ENCODE measurements around the gene LRRC37A3.
"Not testable (repeated sequence)": the region's sequence is repeated elsewhere in the genome, so short reads cannot be mapped to it uniquely, and the experiment has no call there.

The LRRC37A3 gene

DNA sequence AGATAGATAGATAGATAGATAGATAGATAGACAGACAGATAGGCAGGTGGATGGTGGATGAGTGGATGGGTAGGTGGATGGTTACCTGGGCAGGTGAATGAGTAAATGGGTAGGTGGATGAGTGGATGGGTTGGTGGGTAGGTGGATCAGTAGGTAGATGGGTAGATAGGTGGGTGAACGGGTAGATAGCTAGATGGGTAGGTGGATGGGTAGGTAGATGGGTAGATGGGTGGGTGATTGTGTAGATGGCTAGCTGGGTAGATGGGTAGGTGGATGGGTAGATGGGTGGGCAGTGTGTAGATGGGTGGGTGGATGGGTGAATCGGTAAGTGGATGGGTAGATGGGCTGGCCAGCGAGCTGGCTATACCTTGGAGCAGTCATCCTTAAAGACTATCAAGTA, 21.8 kb upstream of the LRRC37A3 start:
- Histone ChIP-seq H3K27me3 (replicated peaks; ENCODE audit: control insufficient read depth, insufficient read depth, low read length, poor library complexity, severe bottlenecking) (no peaks in the 10 kb centered on the region), H3K9me3 (ENCODE audit: control insufficient read depth, low read length) (no peaks in the 10 kb centered on the region), H3K27ac (ENCODE audit: insufficient read depth, low read length, poor library complexity, severe bottlenecking) (no peak overlapping the region), H3K4me1 (ENCODE audit: control insufficient read depth, insufficient read depth, low read length, poor library complexity, severe bottlenecking) (peaks cover 3% of the 10 kb centered on the region), H3K4me3 (ENCODE audit: insufficient read depth, low read depth, low read length, poor library complexity, severe bottlenecking) (no peak overlapping the region), H3K36me3 (ENCODE audit: control insufficient read depth, insufficient read depth, low read length) (no peaks in the 10 kb centered on the region)
- DNase-seq = no peak

DNA sequence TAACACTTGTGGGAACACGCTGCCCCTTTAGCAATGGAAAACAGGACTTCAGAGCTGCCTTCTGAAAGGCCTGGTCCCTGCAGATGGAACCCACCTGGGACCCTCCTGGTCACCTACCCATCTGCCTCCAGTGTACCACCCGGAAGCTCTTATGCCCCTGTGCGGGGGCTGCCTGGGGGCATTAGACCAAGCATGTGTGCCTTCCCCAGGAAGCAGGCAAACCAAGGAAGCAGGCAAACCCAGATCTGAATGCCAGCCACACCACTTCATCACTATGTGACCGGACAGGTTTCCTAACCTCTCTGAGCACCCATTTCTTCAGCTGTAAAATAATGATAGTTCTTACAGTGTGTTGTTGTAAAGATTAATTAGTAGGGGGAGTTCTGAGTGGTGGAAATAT, 20.8 kb upstream of the LRRC37A3 start:
- no peaks in the 10 kb centered on the region for H3K9me3 ChIP-seq (ENCODE audit: control insufficient read depth, low read length)
- no peaks in the 10 kb centered on the region for H3K27me3 ChIP-seq (replicated peaks; ENCODE audit: control insufficient read depth, insufficient read depth, low read length, poor library complexity, severe bottlenecking)
- H3K4me1 ChIP-seq (ENCODE audit: control insufficient read depth, insufficient read depth, low read length, poor library complexity, severe bottlenecking) = peaks cover 3% of the 10 kb centered on the region
- DNase-seq = no peak
- no peak overlapping the region for H3K27ac ChIP-seq (ENCODE audit: insufficient read depth, low read length, poor library complexity, severe bottlenecking)
- no peak overlapping the region for H3K4me3 ChIP-seq (ENCODE audit: insufficient read depth, low read depth, low read length, poor library complexity, severe bottlenecking)
- no peaks in the 10 kb centered on the region for H3K36me3 ChIP-seq (ENCODE audit: control insufficient read depth, insufficient read depth, low read length)

DNA sequence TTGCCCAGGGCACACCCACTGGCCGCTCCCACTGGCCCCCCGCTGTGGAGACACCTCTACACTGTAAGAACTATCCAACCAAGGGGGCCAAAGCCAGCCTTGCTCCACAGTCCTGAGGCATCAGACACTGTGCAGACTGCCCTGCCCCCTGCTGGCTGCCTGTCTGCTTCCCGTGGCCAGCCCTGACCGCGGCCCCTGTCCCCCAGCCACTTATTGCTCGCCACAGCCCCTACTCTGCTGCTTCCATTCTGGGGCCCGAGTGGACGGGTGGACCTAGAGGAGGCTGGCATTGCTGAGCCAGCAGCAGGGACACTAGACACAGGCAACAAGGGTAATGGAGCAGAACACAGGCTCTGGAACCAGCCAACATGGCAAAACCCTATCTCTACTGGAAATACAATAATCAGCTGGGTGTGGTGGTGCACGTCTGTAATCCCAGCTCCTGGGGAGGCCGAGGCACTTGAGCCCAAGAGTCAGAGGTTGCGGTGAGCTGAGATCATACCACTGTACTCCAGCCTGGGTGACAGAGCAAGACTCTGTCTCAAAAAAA, 19.7 kb upstream of the LRRC37A3 start:
- Histone ChIP-seq H3K27me3 (replicated peaks; ENCODE audit: control insufficient read depth, insufficient read depth, low read length, poor library complexity, severe bottlenecking) (no peaks in the 10 kb centered on the region), H3K9me3 (ENCODE audit: control insufficient read depth, low read length) (no peaks in the 10 kb centered on the region), H3K4me3 (ENCODE audit: insufficient read depth, low read depth, low read length, poor library complexity, severe bottlenecking) (no peak overlapping the region), H3K36me3 (ENCODE audit: control insufficient read depth, insufficient read depth, low read length) (no peaks in the 10 kb centered on the region), H3K27ac (ENCODE audit: insufficient read depth, low read length, poor library complexity, severe bottlenecking) (no peak overlapping the region), H3K4me1 (ENCODE audit: control insufficient read depth, insufficient read depth, low read length, poor library complexity, severe bottlenecking) (peaks cover 3% of the 10 kb centered on the region)
- DNase-seq = peak in 1 of 3 donors; percentile 22

DNA sequence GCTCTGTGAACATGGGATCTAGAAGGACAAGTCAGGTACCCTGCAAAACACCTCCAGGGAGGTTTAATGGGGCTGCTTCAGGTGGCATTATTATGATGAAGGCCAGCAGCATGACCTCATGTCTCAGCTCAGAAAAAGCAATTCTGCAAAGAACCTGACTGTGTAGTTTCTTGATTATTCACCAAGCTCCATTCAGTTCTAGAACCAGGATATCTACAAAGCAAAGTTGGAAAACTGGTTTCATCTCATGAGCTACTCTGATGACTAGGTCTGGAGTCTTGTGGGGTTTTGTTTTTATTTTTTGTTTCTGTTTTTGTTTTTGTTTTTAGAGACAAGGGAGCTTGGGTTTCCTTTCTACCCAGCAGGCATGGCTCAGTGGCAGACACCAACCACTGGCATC, 19.0 kb upstream of the LRRC37A3 start:
- H3K27me3 ChIP-seq (replicated peaks; ENCODE audit: control insufficient read depth, insufficient read depth, low read length, poor library complexity, severe bottlenecking) = no peaks in the 10 kb centered on the region
- no peaks in the 10 kb centered on the region for H3K9me3 ChIP-seq (ENCODE audit: control insufficient read depth, low read length)
- H3K4me1 ChIP-seq (ENCODE audit: control insufficient read depth, insufficient read depth, low read length, poor library complexity, severe bottlenecking) = peaks cover 3% of the 10 kb centered on the region
- no peaks in the 10 kb centered on the region for H3K36me3 ChIP-seq (ENCODE audit: control insufficient read depth, insufficient read depth, low read length)
- H3K4me3 ChIP-seq (ENCODE audit: insufficient read depth, low read depth, low read length, poor library complexity, severe bottlenecking) = no peak overlapping the region
- H3K27ac ChIP-seq (ENCODE audit: insufficient read depth, low read length, poor library complexity, severe bottlenecking) = no peak overlapping the region
- DNase-seq = no peak

DNA sequence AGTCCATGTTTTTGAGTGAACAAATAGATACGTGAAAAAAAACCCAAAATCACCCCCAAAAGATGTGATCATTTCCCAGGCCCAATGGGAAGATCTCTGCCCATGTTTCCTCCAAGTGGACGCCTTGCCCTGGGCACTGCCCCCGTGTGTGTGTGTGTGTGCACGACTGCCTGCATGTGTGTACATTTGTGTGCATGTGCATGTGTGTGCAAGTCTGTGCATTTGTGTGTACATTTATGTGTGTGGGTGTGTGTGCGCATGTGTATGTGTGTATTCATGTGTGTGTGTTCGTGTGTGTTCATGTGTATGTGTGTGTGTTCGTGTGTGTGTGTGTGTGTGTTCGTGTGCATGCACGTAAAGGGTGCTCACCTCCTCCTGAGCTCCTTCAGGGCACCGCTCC, 16.8 kb upstream of the LRRC37A3 start:
- Histone ChIP-seq H3K36me3 (ENCODE audit: control insufficient read depth, insufficient read depth, low read length) (no peaks in the 10 kb centered on the region), H3K27me3 (replicated peaks; ENCODE audit: control insufficient read depth, insufficient read depth, low read length, poor library complexity, severe bottlenecking) (no peaks in the 10 kb centered on the region), H3K4me1 (ENCODE audit: control insufficient read depth, insufficient read depth, low read length, poor library complexity, severe bottlenecking) (peaks cover 3% of the 10 kb centered on the region), H3K27ac (ENCODE audit: insufficient read depth, low read length, poor library complexity, severe bottlenecking) (no peak overlapping the region), H3K9me3 (ENCODE audit: control insufficient read depth, low read length) (no peaks in the 10 kb centered on the region), H3K4me3 (ENCODE audit: insufficient read depth, low read depth, low read length, poor library complexity, severe bottlenecking) (no peak overlapping the region)
- no peak for DNase-seq

DNA sequence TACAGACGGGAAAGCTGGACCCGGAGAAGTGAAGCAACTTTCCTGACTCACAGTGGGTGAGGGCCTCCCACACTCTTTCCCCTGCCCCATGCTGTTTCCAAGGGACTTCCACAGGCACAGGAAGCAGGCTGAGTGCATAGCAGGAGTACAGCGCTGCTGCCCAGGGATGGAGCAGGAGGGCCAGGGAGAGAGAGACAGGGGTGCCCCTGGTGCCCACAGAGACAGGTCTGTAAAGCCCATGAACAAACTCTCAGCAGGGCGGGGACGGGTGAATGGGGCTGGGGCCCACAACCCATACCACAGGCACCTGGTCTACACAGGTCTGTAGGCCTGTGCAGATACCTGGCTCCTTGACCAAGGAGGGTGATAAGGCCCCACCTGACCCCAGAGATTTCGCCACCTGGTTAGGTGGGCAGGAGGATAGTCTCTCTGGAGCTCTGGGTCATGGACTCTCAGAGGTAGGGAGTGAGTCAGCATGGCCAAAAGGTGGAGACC, 15.1 kb upstream of the LRRC37A3 start:
- H3K4me3 ChIP-seq (ENCODE audit: insufficient read depth, low read depth, low read length, poor library complexity, severe bottlenecking); DNase-seq; H3K36me3 ChIP-seq (ENCODE audit: control insufficient read depth, insufficient read depth, low read length); H3K9me3 ChIP-seq (ENCODE audit: control insufficient read depth, low read length); H3K27me3 ChIP-seq (replicated peaks; ENCODE audit: control insufficient read depth, insufficient read depth, low read length, poor library complexity, severe bottlenecking); H3K4me1 ChIP-seq (ENCODE audit: control insufficient read depth, insufficient read depth, low read length, poor library complexity, severe bottlenecking); H3K27ac ChIP-seq (ENCODE audit: insufficient read depth, low read length, poor library complexity, severe bottlenecking): not testable (repeated sequence)

DNA sequence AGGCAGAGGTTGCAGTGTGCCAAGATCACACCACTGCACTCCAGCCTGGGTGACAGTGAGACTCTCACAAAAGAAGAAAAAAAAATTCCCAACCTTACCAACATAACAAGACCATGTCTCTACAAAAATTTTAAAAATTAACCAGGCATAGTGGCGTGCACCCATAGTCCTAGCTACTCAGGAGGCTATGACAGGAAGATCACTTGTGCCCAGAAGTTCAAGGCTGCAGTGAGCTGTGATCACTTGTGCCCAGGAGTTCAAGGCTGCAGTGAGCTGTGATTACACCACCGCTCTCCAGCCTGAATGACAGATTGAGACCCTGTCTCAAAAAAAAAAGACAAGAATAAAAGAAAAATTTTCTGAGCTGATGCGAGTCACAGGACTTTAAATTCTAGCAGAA, 13.6 kb upstream of the LRRC37A3 start:
- not testable (repeated sequence) for H3K4me3 ChIP-seq (ENCODE audit: insufficient read depth, low read depth, low read length, poor library complexity, severe bottlenecking); H3K9me3 ChIP-seq (ENCODE audit: control insufficient read depth, low read length); DNase-seq; H3K27ac ChIP-seq (ENCODE audit: insufficient read depth, low read length, poor library complexity, severe bottlenecking); H3K36me3 ChIP-seq (ENCODE audit: control insufficient read depth, insufficient read depth, low read length); H3K4me1 ChIP-seq (ENCODE audit: control insufficient read depth, insufficient read depth, low read length, poor library complexity, severe bottlenecking); H3K27me3 ChIP-seq (replicated peaks; ENCODE audit: control insufficient read depth, insufficient read depth, low read length, poor library complexity, severe bottlenecking)

DNA sequence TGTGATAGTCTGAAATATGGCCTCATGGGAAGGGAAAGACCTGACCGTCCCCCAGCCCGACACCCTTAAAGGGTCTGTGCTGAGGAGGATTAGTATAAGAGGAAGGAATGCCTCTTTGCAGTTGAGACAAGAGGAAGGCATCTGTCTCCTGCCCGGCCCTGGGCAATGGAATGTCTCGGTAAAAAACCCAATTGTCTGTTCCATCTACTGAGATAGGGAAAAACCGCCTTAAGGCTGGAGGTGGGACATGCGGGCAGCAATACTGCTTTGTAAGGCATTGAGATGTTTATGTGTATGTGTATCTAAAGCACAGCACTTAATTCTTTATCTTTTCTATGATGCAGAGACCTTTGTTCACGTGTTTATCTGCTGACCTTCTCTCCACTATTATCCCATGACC, 11.1 kb upstream of the LRRC37A3 start:
- H3K27me3 ChIP-seq (replicated peaks; ENCODE audit: control insufficient read depth, insufficient read depth, low read length, poor library complexity, severe bottlenecking); H3K36me3 ChIP-seq (ENCODE audit: control insufficient read depth, insufficient read depth, low read length); H3K27ac ChIP-seq (ENCODE audit: insufficient read depth, low read length, poor library complexity, severe bottlenecking); H3K4me1 ChIP-seq (ENCODE audit: control insufficient read depth, insufficient read depth, low read length, poor library complexity, severe bottlenecking); H3K9me3 ChIP-seq (ENCODE audit: control insufficient read depth, low read length); DNase-seq; H3K4me3 ChIP-seq (ENCODE audit: insufficient read depth, low read depth, low read length, poor library complexity, severe bottlenecking): not testable (repeated sequence)

DNA sequence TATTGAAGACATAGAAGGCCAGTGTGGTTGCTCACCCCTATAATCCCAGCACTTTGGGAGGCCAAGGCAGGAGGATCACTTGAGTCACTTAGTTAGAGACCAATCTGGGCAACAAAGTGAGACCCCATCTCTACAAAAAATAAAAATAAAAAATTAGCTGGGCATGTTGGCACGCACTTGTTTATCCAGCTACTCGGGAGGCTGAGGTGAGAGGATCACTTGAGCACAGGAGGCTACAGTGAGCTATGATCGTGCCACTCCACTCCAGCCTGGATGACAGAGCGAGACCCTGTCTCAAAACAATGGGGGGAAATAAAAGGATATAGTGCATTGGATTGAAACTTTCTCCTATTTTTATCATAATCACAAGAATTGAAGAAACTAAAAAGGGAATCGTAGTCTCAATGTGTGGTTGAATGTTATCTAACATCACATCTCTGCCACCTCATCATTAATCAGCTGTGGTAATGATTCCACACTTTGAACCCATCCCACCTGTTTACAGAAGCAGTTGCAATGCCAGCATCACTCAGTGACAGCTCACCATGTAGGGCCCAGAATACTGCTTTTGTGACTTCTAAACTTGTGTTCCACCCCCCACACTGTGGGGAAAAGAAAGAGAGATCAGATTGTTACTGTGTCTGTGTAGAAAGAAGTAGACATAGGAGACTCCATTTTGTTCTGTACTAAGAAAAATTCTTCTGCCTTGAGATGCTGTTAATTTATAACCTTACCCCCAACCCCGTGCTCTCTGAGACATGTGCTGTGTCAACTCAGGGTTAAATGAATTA, 10.3 kb upstream of the LRRC37A3 start:
- not testable (repeated sequence) for H3K9me3 ChIP-seq (ENCODE audit: control insufficient read depth, low read length); H3K27ac ChIP-seq (ENCODE audit: insufficient read depth, low read length, poor library complexity, severe bottlenecking); DNase-seq; H3K36me3 ChIP-seq (ENCODE audit: control insufficient read depth, insufficient read depth, low read length); H3K4me1 ChIP-seq (ENCODE audit: control insufficient read depth, insufficient read depth, low read length, poor library complexity, severe bottlenecking); H3K27me3 ChIP-seq (replicated peaks; ENCODE audit: control insufficient read depth, insufficient read depth, low read length, poor library complexity, severe bottlenecking); H3K4me3 ChIP-seq (ENCODE audit: insufficient read depth, low read depth, low read length, poor library complexity, severe bottlenecking)

DNA sequence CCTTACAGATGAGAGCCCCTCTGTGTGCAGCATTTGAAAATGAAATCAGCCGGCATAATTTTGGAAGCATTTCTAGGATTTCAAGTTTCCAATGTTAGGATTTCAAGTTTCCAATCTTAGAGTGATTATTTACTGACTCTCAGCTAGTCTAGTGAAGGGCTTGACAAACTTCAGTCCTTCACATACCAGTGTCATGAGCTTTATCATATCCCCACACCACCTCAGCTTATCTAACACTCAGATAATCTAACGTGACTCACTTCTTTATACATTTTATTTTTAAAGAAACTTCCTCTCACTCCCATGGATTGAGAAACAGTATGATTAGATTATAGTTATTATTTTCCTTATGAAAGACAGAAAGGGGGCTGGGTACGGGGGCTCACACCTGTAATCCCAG, 9.4 kb upstream of the LRRC37A3 start:
- H3K27me3 ChIP-seq (replicated peaks; ENCODE audit: control insufficient read depth, insufficient read depth, low read length, poor library complexity, severe bottlenecking); H3K4me3 ChIP-seq (ENCODE audit: insufficient read depth, low read depth, low read length, poor library complexity, severe bottlenecking); H3K4me1 ChIP-seq (ENCODE audit: control insufficient read depth, insufficient read depth, low read length, poor library complexity, severe bottlenecking); H3K9me3 ChIP-seq (ENCODE audit: control insufficient read depth, low read length); H3K36me3 ChIP-seq (ENCODE audit: control insufficient read depth, insufficient read depth, low read length); H3K27ac ChIP-seq (ENCODE audit: insufficient read depth, low read length, poor library complexity, severe bottlenecking); DNase-seq: not testable (repeated sequence)
